Psoas muscle (tissue), 8 donors: ENCODE results near the gene KIF16B. TPM values are rescaled to one million over a fixed set of nuclear protein-coding genes. Genes with fewer than 3 reads are reported as not detected.

ENCODE experiments used
- ATAC-seq, 4 donors: fragments of 200-7000 bp; cut with Tn5 transposase; one replicate each; pipeline ENCODE4 v1.9.1; 2020; ENCODE audit warnings: moderate library complexity in 3 of 4, mild to moderate bottlenecking in 2 of 4
- DNase-seq, 2 donors: peaks; one replicate each; pipeline ENCODE4 v3.0.0-alpha.2; 2020
- H3K27ac ChIP-seq: fragments of 200-600 bp; one replicate; pipeline ENCODE4 v1.8.0; 2022
- H3K27me3 ChIP-seq, 3 donors: fragments of 200-600 bp in 1 of 3; one replicate each; pipeline versions ENCODE4 v1.6.1 to v1.8.0; 2013 to 2022; ENCODE audit warnings: low read length in 2 of 3, mild to moderate bottlenecking in 2 of 3, moderate library complexity in 1 of 3; ENCODE audit not compliant: insufficient read depth in 3 of 3
- H3K36me3 ChIP-seq, 2 donors: fragments of 200-600 bp in 1 of 2; one replicate each; pipeline versions ENCODE4 v1.6.1 to v1.8.0; 2013 to 2022; ENCODE audit warnings: low read depth in 1 of 2, mild to moderate bottlenecking in 1 of 2, moderate library complexity in 1 of 2; ENCODE audit not compliant: insufficient read depth in 1 of 2
- H3K4me1 ChIP-seq: fragments of 200-600 bp; one replicate; pipeline ENCODE4 v1.8.0; 2022
- H3K4me3 ChIP-seq: fragments of 200-600 bp; one replicate; pipeline ENCODE4 v1.8.0; 2022; ENCODE audit warnings: mild to moderate bottlenecking
- H3K9me3 ChIP-seq: fragments of 200-600 bp; one replicate; pipeline ENCODE4 v1.8.0; 2022
- WGBS, 3 donors: extraction: QIAGEN DNeasy Blood & Tissue Kit; methylation state at CpG; one replicate each; pipeline versions ENCODE4 v1.1.6 to v1.1.7; 2013; 5-methylcytosine and 5-hydroxymethylcytosine counted together
- intact Hi-C, 2 donors: fragments of 100-400 bp; cut with DNase I; formaldehyde crosslinking; loops; one replicate each; pipeline versions ENCODE4 v1.11.0 to v1.14.2; 2022
- polyA plus RNA-seq, 3 donors: library from polyadenylated mRNA; stranded (reverse); fragments of 200-250 nt; gene quantifications; one replicate each; pipeline ENCODE4 v1.2.3, GENCODE V29; 2013
- total RNA-seq, 4 donors: library from RNA; stranded (reverse); fragmentation: NEBNext Ultra II Directional in 2 of 4; extraction: Animal tissue kit (Norgen Biotek cat#: 25700) in 2 of 4; gene quantifications; one replicate each; pipeline versions ENCODE4 v1.2.1 to v1.2.4, GENCODE V29; 2021 to 2023
- TF ChIP-seq, protein P1 (sequence below): fragments of 200-600 bp; IDR thresholded peaks from one replicate; pipeline ENCODE4 v1.8.0; 2022; ENCODE audit warnings: antibody characterized with exemption
- donor health status: healthy with polysubstance abuse.
- donor health status: DM: no; HTN: no; CAD: no; lungs with moderate emphysema.
- donor health status: Bipolar disorder and iron deficiency.
- donor health status: healthy.
- donor health status: DM: yes; HTN: yes; CAD: no.
- donor health status: DM: no; HTN: no; CAD: no.
- donor health status: DM: no; HTN: no; CAD: no.
- donor health status: DM: yes; HTN: yes; CAD: no.

The KIF16B gene
- total and polyA plus RNA-seq, 7 donors: 18.1 to 30.6 (median 24.1) TPM

DNA sequence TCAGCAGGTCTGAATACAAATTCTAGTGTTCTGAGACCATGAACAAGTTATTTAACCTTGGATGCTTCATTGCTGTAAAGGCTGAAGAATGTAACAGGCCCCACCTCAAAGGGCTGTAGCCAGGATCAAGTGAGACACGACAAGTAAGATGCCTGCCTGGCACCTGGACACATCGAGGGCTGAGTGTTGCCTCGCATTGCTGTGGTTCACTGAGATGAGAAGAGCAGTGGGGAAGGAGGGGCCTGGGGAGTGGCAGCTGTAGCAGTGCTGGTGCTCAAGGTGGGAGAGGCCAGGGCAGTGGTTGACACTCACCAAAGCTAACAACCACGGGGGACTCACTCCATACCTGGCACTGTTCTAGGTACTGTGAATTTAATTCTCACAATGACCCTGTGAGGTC, 187.8 kb downstream of the KIF16B start:
- Histone ChIP-seq H3K4me1 (no peaks in the 10 kb centered on the region), H3K27ac (no peak overlapping the region), H3K9me3 (no peaks in the 10 kb centered on the region), H3K36me3 (no peaks in the 10 kb centered on the region), H3K4me3 (no peak overlapping the region), H3K27me3 (no peaks in the 10 kb centered on the region)
- TF ChIP-seq, protein P1, sequence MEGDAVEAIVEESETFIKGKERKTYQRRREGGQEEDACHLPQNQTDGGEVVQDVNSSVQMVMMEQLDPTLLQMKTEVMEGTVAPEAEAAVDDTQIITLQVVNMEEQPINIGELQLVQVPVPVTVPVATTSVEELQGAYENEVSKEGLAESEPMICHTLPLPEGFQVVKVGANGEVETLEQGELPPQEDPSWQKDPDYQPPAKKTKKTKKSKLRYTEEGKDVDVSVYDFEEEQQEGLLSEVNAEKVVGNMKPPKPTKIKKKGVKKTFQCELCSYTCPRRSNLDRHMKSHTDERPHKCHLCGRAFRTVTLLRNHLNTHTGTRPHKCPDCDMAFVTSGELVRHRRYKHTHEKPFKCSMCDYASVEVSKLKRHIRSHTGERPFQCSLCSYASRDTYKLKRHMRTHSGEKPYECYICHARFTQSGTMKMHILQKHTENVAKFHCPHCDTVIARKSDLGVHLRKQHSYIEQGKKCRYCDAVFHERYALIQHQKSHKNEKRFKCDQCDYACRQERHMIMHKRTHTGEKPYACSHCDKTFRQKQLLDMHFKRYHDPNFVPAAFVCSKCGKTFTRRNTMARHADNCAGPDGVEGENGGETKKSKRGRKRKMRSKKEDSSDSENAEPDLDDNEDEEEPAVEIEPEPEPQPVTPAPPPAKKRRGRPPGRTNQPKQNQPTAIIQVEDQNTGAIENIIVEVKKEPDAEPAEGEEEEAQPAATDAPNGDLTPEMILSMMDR: no peak
- ATAC-seq (no peak), DNase-seq (no peak)
- intact Hi-C loops: no loop called here
- 64 to 77% (median 68%) methylated on average over 4 of the region's 4 CpGs for WGBS, 3 donors

DNA sequence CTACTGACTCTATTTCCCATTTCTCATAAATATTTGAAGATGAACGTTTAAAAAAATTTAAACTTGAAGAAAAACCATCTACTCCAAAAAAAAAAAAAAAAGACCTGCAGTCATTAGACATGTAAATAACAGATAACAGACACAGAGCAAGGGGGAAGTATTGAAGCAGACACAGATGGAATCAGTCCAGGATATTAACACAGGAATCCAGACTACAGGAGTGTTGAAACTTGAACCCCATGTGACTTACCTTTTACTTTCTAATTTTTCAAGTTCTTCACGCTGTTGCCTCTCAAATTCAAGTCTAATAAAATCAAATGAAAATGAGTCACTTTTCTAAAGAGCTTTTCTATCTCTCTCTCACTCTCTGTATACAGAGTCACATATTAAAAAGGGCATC, 191.8 kb downstream of the KIF16B start:
- intact Hi-C loops: no loop called here
- Histone ChIP-seq H3K27ac (no peak overlapping the region), H3K9me3 (no peaks in the 10 kb centered on the region), H3K4me3 (no peak overlapping the region), H3K36me3 (peaks cover 0 to 27% of the 10 kb centered on the region in 2 donors), H3K4me1 (no peaks in the 10 kb centered on the region), H3K27me3 (no peaks in the 10 kb centered on the region)
- TF ChIP-seq, protein P1: no peak
- no peak for ATAC-seq
- 71 to 87% (median 75%) methylated on average over 2 of the region's 2 CpGs for WGBS, 3 donors
- no peak for DNase-seq

DNA sequence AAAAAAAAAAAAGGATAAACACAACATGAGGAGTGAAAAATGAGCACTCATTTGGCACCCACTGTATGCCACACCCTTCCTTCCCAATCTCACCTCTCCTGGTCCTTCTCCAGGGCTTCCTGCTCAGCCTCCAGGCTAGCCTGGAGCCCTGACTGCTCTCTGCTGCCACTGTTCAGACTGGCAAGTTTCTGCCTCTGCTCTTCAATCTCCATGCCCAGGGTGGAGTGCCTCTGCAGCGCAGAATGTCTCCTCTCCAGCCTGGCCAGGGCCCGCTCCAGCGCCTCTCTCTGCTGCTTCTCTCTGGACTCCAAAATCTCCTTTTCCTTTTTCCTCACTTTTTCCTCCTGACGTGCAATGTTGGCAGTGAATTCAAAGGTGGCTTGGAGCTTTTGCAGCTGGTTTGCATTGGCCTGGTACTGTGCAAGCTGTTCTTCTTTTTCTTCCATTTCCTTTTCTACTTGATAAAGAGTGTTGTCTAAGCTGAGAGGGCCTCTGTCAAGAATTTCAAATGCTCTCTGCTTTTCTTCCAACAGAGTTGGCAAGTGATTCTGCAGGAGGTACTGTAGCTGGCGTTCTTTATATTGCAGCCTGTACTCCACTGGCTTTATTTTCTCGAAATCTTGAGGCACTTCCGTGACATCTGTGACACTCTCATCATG, 194.4 kb downstream of the KIF16B start:
- TF ChIP-seq, protein P1: no peak
- 80 to 89% (median 84%) methylated on average over 7 of the region's 7 CpGs for WGBS, 3 donors
- no peak overlapping the region for H3K27ac ChIP-seq
- no peak overlapping the region for H3K4me3 ChIP-seq
- peaks cover under 1 to 35% of the 10 kb centered on the region in 2 donors for H3K36me3 ChIP-seq
- DNase-seq (no peak), ATAC-seq (peak in 1 of 4 donors; percentile 40)
- no peaks in the 10 kb centered on the region for H3K4me1 ChIP-seq
- intact Hi-C loops: no loop called here
- H3K9me3 ChIP-seq: no peaks in the 10 kb centered on the region
- H3K27me3 ChIP-seq: no peaks in the 10 kb centered on the region

DNA sequence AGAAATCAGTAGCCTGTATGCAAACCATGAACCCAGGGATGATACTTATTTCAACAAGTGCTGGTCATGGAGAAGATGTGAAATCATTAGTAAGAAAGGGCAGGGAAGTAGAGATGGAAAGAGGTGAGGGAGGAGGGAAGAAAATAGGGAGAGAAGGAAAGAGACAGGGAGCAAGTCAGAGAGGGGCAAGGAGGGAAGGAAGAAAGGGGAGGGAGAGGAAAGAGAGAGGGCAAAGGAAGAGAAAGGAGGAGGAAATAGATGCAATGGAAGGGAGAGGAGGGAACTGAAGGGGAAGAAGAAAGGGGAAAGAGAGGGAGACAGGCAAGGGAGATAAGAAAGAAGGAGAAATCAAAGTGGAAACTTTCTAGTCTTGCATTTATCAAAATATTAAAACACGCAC, 195.1 kb downstream of the KIF16B start:
- H3K36me3 ChIP-seq: peaks cover 4 to 35% of the 10 kb centered on the region in 2 donors
- H3K4me3 ChIP-seq: no peak overlapping the region
- no peaks in the 10 kb centered on the region for H3K27me3 ChIP-seq
- TF ChIP-seq, protein P1: no peak
- ATAC-seq (no peak), DNase-seq (no peak)
- 96 to 100% (median 100%) methylated on average over 1 of the region's 1 CpG for WGBS, 3 donors
- no peaks in the 10 kb centered on the region for H3K4me1 ChIP-seq
- H3K9me3 ChIP-seq: no peaks in the 10 kb centered on the region
- H3K27ac ChIP-seq: no peak overlapping the region
- intact Hi-C loops: no loop called here

DNA sequence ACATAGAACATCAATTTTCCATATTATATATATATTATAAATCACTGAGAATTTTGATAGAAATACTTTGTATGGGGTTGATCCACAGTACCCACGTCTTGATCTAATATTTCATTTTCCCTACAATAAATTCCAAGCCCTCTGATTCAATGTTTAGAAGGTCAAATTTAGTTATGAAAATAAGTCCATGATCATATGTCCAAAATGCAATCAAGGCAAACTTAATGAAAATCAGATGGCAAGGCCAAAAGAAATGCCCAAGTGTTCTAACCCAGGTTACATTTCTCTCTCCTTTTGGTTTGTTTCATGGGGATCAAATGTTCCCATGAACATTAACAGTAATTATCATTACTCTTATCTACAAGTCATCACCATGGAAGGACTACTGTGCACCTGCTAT, 203.8 kb downstream of the KIF16B start:
- TF ChIP-seq, protein P1: no peak
- no peaks in the 10 kb centered on the region for H3K27me3 ChIP-seq
- no peaks in the 10 kb centered on the region for H3K9me3 ChIP-seq
- peak overlapping the region; percentile 64 for H3K27ac ChIP-seq
- DNase-seq (no peak), ATAC-seq (no peak)
- peaks cover 4 to 8% of the 10 kb centered on the region in 2 donors for H3K36me3 ChIP-seq
- WGBS, 3 donors: 88 to 92% (median 92%) methylated on average over 1 of the region's 1 CpG
- peaks cover 17% of the 10 kb centered on the region for H3K4me1 ChIP-seq
- intact Hi-C loops: no loop called here
- no peak overlapping the region for H3K4me3 ChIP-seq
